Placental pericyte (primary cell): ENCODE measurements around the gene TMEM130. TPM values are rescaled to one million over a fixed set of nuclear protein-coding genes. Genes with fewer than 3 reads are reported as not detected.

Experiments
- small RNA-seq: library from RNA; depleted of rRNA; stranded (forward); fragments of <200 nt; gene quantifications from one replicate; pipeline ENCODE3, GENCODE V24; 2012; ENCODE audit warnings: low replicate concordance
- total RNA-seq: library from RNA; depleted of rRNA; stranded (reverse); fragments of >200 nt; gene quantifications from 2 replicates; pipeline ENCODE4 v1.2.3, GENCODE V29; 2012

The TMEM130 gene
- total RNA-seq = 0.72 and 2.8 TPM in 2 replicates

GRCh38 chr7:98869597-98870120 is at the start of gene TMEM130:
TSS of gene TMEM130 (minus strand) at chr7:98870014. CDS start at chr7:98869861, 153 bp downstream.

GRCh38 chr7:98878365-98879197 is 8.8 kb upstream of the TMEM130 start, which contains the start of gene TRRAP:
TSS of gene TRRAP (plus strand) at chr7:98878532. CDS start at chr7:98881151, 2,619 bp downstream.

Small RNA genes within 50 kb of the gene (small RNA-seq; reads per million reads assigned to genes)
- 6.5 reads per million, percentile 91 among the genes with 10 or more reads in this experiment for gene MIR3609

Other genes with a start within 250 kb of the TMEM130 start
- 23.6 and 31.2 TPM in 2 replicates for gene TRRAP, start 8.5 kb upstream of the TMEM130 start, total RNA-seq